Heart right ventricle (tissue), 16 donors: ENCODE measurements around the gene EFTUD2. TPM values are rescaled to one million over a fixed set of nuclear protein-coding genes. Genes with fewer than 3 reads are reported as not detected.

ENCODE experiments used
- ATAC-seq, 8 donors: fragments of 200-7000 bp; cut with Tn5 transposase; one replicate each; pipeline ENCODE4 v1.9.1; 2020; ENCODE audit warnings: mild to moderate bottlenecking in 8 of 8, moderate library complexity in 8 of 8, moderate number of reproducible peaks in 1 of 8
- DNase-seq, 2 donors: peaks; one replicate each; pipeline ENCODE4 v3.0.0-alpha.2; 2020
- H3K27ac ChIP-seq, 10 donors: fragments of 200-600 bp; sonication (generic) in 2 of 10; one replicate each; pipeline versions ENCODE4 v1.5.0 to v1.8.0; 2020 to 2022; ENCODE audit warnings: mild to moderate bottlenecking in 3 of 10
- H3K27me3 ChIP-seq, 7 donors: fragments of 200-600 bp; one replicate each; pipeline ENCODE4 v1.8.0; 2021 to 2022; ENCODE audit warnings: mild to moderate bottlenecking in 2 of 7
- H3K36me3 ChIP-seq, 9 donors: fragments of 200-600 bp; sonication (generic) in 1 of 9; one replicate each; pipeline versions ENCODE4 v1.5.0 to v1.8.0; 2020 to 2022; ENCODE audit warnings: mild to moderate bottlenecking in 2 of 9
- H3K4me1 ChIP-seq, 9 donors: fragments of 200-600 bp; sonication (generic) in 1 of 9; one replicate each; pipeline versions ENCODE4 v1.5.0 to v1.8.0; 2020 to 2022; ENCODE audit warnings: mild to moderate bottlenecking in 4 of 9
- H3K4me3 ChIP-seq, 10 donors: fragments of 200-600 bp; sonication (generic) in 2 of 10; one replicate each; pipeline versions ENCODE4 v1.5.0 to v1.8.0; 2020 to 2022; ENCODE audit warnings: mild to moderate bottlenecking in 7 of 10, moderate library complexity in 2 of 10
- H3K9me3 ChIP-seq, 11 donors: fragments of 200-600 bp in 10 of 11; sonication (generic) in 2 of 11; one replicate each; pipeline versions ENCODE4 v1.5.0 to v1.8.0; 2013 to 2022; ENCODE audit warnings: mild to moderate bottlenecking in 2 of 11, control low read depth in 1 of 11, moderate library complexity in 1 of 11
- WGBS, 2 donors: extraction: QIAGEN DNeasy Blood & Tissue Kit; methylation state at CpG; one replicate each; pipeline ENCODE4 v1.1.7; 2013; ENCODE audit warnings: inconsistent platforms in 1 of 2; 5-methylcytosine and 5-hydroxymethylcytosine counted together
- intact Hi-C, 10 donors: fragments of 100-400 bp; cut with DNase I; formaldehyde crosslinking; loops; one replicate each; pipeline versions ENCODE4 v1.11.1 to v1.14.2; 2022
- polyA plus RNA-seq, 2 donors: library from polyadenylated mRNA; stranded (reverse); fragments of 200-250 nt; gene quantifications; one replicate each; pipeline ENCODE4 v1.2.3, GENCODE V29; 2013
- total RNA-seq, 10 donors: library from RNA; stranded (reverse); fragmentation: NEBNext Ultra II Directional in 3 of 10; extraction: Animal tissue kit (Norgen Biotek cat#: 25700) in 3 of 10; gene quantifications; one replicate each; pipeline versions ENCODE4 v1.2.1 to v1.2.4, GENCODE V29; 2021 to 2023
- TF ChIP-seq, protein P1 (sequence below), 9 donors: fragments of 200-600 bp; sonication (generic) in 2 of 9; IDR thresholded peaks; one replicate each; pipeline versions ENCODE4 v1.5.0 to v1.8.0; 2021 to 2022; ENCODE audit warnings: antibody characterized with exemption in 9 of 9, mild to moderate bottlenecking in 5 of 9, moderate library complexity in 1 of 9
- donor health status: Arrhythmogenic right ventricular cardiomyopathy.
- donor health status: ischemic (EF 13 %, LVEDD 7.1; RV severe dilation, severe dysfunction).
- donor health status: healthy with polysubstance abuse.
- donor health status: DM: no; HTN: yes; CAD: no.
- donor health status: DM: no; HTN: no; CAD: no.
- donor health status: ischemic (EF 25% LVEDD 6.9; RV normal size, moderate dysfunction).
- donor health status: ischemic (EF 25% LVEDD 5.7; RV mildly dilated, moderate dysfunction).
- donor health status: healthy.
- donor health status: DM: yes; HTN: yes; CAD: no.
- donor health status: Ischemic cardiomyopathy.
- donor health status: ischemic (EF 35%, LVEDD 5.7; RV mildly dilated, moderate dysfunction).
- donor health status: nonischemic (EF 11% LVEDD 7.7; RV severe dilation, severe dysfunction).
- donor health status: DM: yes; HTN: yes; CAD: no.
- donor health status: PGD.
- donor health status: ischemic (EF 29% LVEDD 5.4; RV normal size, mild dysfunction).
- donor health status: nonischemic (EF 23%, LVEDD 6.1; RV moderate dilation, normal function).

The EFTUD2 gene
- total and polyA plus RNA-seq, 12 donors: 21.6 to 78.2 (median 61.5) TPM

- Histone ChIP-seq H3K27ac (peak overlapping the region in 1 of 10 donors; percentile 17), H3K4me1 (peaks cover 0 to 22% (median 6%) of the 10 kb centered on the region in 9 donors), H3K27me3 (no peaks in the 10 kb centered on the region), H3K36me3 (peaks cover 0 to 77% (median 0%) of the 10 kb centered on the region in 9 donors), H3K4me3 (no peak overlapping the region), H3K9me3 (no peaks in the 10 kb centered on the region)
- TF ChIP-seq, protein P1, sequence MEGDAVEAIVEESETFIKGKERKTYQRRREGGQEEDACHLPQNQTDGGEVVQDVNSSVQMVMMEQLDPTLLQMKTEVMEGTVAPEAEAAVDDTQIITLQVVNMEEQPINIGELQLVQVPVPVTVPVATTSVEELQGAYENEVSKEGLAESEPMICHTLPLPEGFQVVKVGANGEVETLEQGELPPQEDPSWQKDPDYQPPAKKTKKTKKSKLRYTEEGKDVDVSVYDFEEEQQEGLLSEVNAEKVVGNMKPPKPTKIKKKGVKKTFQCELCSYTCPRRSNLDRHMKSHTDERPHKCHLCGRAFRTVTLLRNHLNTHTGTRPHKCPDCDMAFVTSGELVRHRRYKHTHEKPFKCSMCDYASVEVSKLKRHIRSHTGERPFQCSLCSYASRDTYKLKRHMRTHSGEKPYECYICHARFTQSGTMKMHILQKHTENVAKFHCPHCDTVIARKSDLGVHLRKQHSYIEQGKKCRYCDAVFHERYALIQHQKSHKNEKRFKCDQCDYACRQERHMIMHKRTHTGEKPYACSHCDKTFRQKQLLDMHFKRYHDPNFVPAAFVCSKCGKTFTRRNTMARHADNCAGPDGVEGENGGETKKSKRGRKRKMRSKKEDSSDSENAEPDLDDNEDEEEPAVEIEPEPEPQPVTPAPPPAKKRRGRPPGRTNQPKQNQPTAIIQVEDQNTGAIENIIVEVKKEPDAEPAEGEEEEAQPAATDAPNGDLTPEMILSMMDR (IDR thresholded peaks at IDR 0.05): no peak
- 78 to 90% methylated on average over 8 of the region's 8 CpGs for WGBS, 2 donors
- no peak for ATAC-seq
- intact Hi-C loops: no loop called here
- no peak for DNase-seq
Observed at GRCh38 chr17:44932096-44932786, 33.0 kb upstream of the EFTUD2 start.

GRCh38 chr17:44931376-44931775 is 32.1 kb upstream of the EFTUD2 start:
- peaks cover 0 to 82% (median 0%) of the 10 kb centered on the region in 9 donors for H3K36me3 ChIP-seq
- WGBS, 2 donors: 56 to 68% methylated on average over 5 of the region's 5 CpGs
- intact Hi-C loops: no loop called here
- H3K4me3 ChIP-seq: no peak overlapping the region
- peaks cover 0 to 22% (median 6%) of the 10 kb centered on the region in 9 donors for H3K4me1 ChIP-seq
- DNase-seq (no peak), ATAC-seq (no peak)
- H3K27ac ChIP-seq: no peak overlapping the region
- H3K27me3 ChIP-seq: no peaks in the 10 kb centered on the region
- TF ChIP-seq, protein P1 (IDR thresholded peaks at IDR 0.05): no peak
- no peaks in the 10 kb centered on the region for H3K9me3 ChIP-seq

- Histone ChIP-seq H3K9me3 (no peaks in the 10 kb centered on the region), H3K27ac (no peak overlapping the region), H3K36me3 (peaks cover 0 to 82% (median 0%) of the 10 kb centered on the region in 9 donors), H3K27me3 (no peaks in the 10 kb centered on the region), H3K4me3 (no peak overlapping the region), H3K4me1 (peaks cover 0 to 22% (median 6%) of the 10 kb centered on the region in 9 donors)
- 62% methylated on average over 6 of the region's 6 CpGs for WGBS, 2 donors
- intact Hi-C loops: no loop called here
- no peak for DNase-seq
- no peak for ATAC-seq
- TF ChIP-seq, protein P1 (IDR thresholded peaks at IDR 0.05): no peak
Observed at GRCh38 chr17:44930667-44931066, 31.4 kb upstream of the EFTUD2 start.

- Histone ChIP-seq H3K4me3 (no peak overlapping the region), H3K36me3 (peaks cover 0 to 66% (median 0%) of the 10 kb centered on the region in 9 donors), H3K27me3 (no peaks in the 10 kb centered on the region), H3K4me1 (peaks cover 0 to 22% (median 6%) of the 10 kb centered on the region in 9 donors), H3K9me3 (no peaks in the 10 kb centered on the region), H3K27ac (no peak overlapping the region)
- ATAC-seq (no peak), DNase-seq (no peak)
- WGBS, 2 donors: 92 to 93% methylated on average over 7 of the region's 7 CpGs
- intact Hi-C loops: loop anchor here in 3 of 10 donors (5.0 to 10.0 kb wide), 3 partner anchors 73 to 266 kb away; no protein-coding TSS in a partner anchor
- TF ChIP-seq, protein P1 (IDR thresholded peaks at IDR 0.05): no peak
Observed at GRCh38 chr17:44928950-44929720, 29.9 kb upstream of the EFTUD2 start.
